ENCODE results near the gene CPN2. TPM values are rescaled to one million over a fixed set of nuclear protein-coding genes. Genes with fewer than 3 reads are reported as not detected.
A peak's percentile ranks its signal among the peaks of the same experiment; 100 is the strongest.

Gene CPN2
- total RNA-seq, 4 donors from 2014 or later = not detected

DNA sequence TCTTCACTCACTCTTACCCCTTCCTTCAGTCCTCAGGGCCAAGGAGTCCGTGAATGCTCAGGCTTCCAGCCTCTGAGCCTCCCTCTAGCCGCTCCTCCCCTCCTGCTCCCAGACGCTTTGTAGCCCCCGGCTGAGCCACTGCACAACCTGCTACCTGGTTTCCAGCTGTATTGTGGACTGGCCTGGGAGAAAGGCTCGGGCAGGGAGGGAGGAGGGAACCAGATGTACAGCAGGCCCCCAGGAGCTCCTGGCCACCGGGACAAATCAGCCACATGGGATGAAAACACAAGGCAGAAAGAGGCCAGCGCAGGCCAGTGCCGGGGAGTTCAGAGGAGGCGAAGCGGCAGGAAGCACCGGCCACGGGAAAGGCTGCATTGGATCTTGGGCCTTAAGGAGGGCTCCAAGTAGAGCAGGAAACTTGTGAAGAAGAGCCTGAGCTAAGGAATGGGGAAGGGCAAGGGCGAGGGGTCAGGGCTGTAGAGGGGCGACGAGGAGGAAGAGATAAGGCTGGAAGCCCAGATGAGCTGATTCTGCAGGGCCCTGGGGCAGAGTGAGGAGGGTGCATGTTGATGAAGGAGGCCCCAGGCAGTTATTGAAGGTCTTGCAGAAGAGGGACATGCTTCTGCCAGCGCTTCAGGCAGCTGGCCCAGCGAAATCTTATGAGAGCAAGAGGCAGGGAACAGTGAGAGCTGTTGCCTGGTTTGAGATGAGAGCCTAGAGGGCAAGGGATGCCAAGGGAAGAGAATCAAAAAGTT, 14.3 kb downstream of the CPN2 start:
- TF ChIP-seq POLR2A (IDR thresholded peaks at IDR 0.05) = no peak
- TF ChIP-seq CTCF (IDR thresholded peaks at IDR 0.05) = no peak
- no peak for TF ChIP-seq EP300 (IDR thresholded peaks at IDR 0.05)
- Histone ChIP-seq H3K36me3 (no peaks in the 10 kb centered on the region), H3K4me3 (no peak overlapping the region), H3K4me1 (peaks cover 0 to 11% (median 3%) of the 10 kb centered on the region in 4 donors), H3K9me3 (no peaks in the 10 kb centered on the region), H3K27me3 (peaks cover 0 to 13% of the 10 kb centered on the region in 2 donors), H3K27ac (no peak overlapping the region)
- WGBS, 2 donors = 78 to 89% methylated on average over 17 of the region's 17 CpGs
- no peak for DNase-seq (ENCODE audit: low spot score in 2 of 2)

- Histone ChIP-seq H3K36me3 (no peaks in the 10 kb centered on the region), H3K4me3 (peak overlapping the region; percentile 20 to 54 (median 43))
- no peak for DNase-seq (ENCODE audit: low spot score in 2 of 2)
Measured at GRCh38 chr3:194333981-194334320, 17.2 kb downstream of the CPN2 start.

DNA sequence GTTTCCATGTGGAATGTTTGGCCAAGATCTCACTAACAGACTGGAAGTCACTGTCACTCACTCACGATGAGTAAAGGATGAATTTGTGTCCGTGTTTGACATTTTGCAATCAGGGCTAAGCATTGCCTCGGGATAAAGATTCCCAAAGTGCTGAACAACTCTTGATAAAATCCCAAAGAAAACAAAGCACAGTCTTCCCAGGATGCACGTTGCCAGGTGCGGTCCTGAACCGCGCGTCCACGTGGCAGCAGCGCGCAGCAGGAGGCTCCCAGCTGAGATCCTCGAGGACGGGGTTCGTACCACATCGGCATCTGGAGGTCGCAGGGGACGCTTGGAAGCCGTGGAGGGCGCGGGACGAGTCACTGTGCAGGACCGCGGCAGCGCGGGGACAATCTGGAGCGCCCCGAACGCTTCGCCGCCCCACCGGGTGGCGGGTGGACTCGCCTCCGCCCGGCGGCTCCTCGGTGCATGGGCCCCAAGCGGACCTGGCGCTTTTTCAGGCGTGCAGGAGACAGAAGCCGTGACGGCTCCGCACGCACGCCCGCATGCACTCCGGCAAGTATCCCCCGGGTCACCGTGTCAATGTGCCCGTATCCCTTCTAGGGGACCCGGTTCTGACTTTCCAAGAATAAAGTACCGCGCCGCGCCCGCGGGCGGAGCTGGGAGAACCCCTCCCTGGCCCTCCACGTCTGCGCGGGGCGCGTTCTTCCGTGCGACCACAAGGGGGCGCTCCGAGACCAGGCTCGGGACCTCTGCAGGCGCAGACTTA, 17.7 kb downstream of the CPN2 start:
- no peaks in the 10 kb centered on the region for H3K9me3 ChIP-seq
- no peak for TF ChIP-seq POLR2A (IDR thresholded peaks at IDR 0.05)
- no peak for TF ChIP-seq EP300 (IDR thresholded peaks at IDR 0.05)
- peak; percentile 95 to 99 (median 97) for TF ChIP-seq CTCF (IDR thresholded peaks at IDR 0.05)
- 4 to 8% methylated on average over 23 to 57 of the region's 69 CpGs for WGBS, 2 donors
- H3K27me3 ChIP-seq = peaks cover 0 to 13% of the 10 kb centered on the region in 2 donors
- peaks cover 0 to 11% (median 3%) of the 10 kb centered on the region in 4 donors for H3K4me1 ChIP-seq
- peak; percentile 78 to 89 for DNase-seq (ENCODE audit: low spot score in 2 of 2)
- peak overlapping the region; percentile 20 to 54 (median 43) for H3K4me3 ChIP-seq
- no peak overlapping the region for H3K27ac ChIP-seq
- no peaks in the 10 kb centered on the region for H3K36me3 ChIP-seq

More at GRCh38 chr3:194333981-194334320, 17.2 kb downstream of the CPN2 start:
- 36% methylated on average over 15 of the region's 15 CpGs for WGBS, 2 donors
- H3K9me3 ChIP-seq = no peaks in the 10 kb centered on the region
- H3K27me3 ChIP-seq = peaks cover 0 to 13% of the 10 kb centered on the region in 2 donors
- TF ChIP-seq EP300 (IDR thresholded peaks at IDR 0.05) (no peak), POLR2A (IDR thresholded peaks at IDR 0.05) (no peak), CTCF (IDR thresholded peaks at IDR 0.05) (no peak)
- H3K27ac ChIP-seq = no peak overlapping the region
- H3K4me1 ChIP-seq = peaks cover 0 to 11% (median 3%) of the 10 kb centered on the region in 4 donors

GRCh38 chr3:194332858-194333211, 18.3 kb downstream of the CPN2 start:
- peaks cover 0 to 13% of the 10 kb centered on the region in 2 donors for H3K27me3 ChIP-seq
- peaks cover 0 to 11% (median 3%) of the 10 kb centered on the region in 4 donors for H3K4me1 ChIP-seq
- H3K27ac ChIP-seq = no peak overlapping the region
- DNase-seq (ENCODE audit: low spot score in 2 of 2) = no peak
- no peaks in the 10 kb centered on the region for H3K9me3 ChIP-seq
- H3K36me3 ChIP-seq = no peaks in the 10 kb centered on the region
- 84 to 92% methylated on average over 7 of the region's 7 CpGs for WGBS, 2 donors
- TF ChIP-seq EP300 (IDR thresholded peaks at IDR 0.05) (no peak), CTCF (IDR thresholded peaks at IDR 0.05) (no peak), POLR2A (IDR thresholded peaks at IDR 0.05) (no peak)
- no peak overlapping the region for H3K4me3 ChIP-seq

- no peaks in the 10 kb centered on the region for H3K36me3 ChIP-seq
- H3K27me3 ChIP-seq = peaks cover 0 to 25% of the 10 kb centered on the region in 2 donors
- WGBS, 2 donors = 63 to 67% methylated on average over 4 of the region's 4 CpGs
- no peaks in the 10 kb centered on the region for H3K9me3 ChIP-seq
- H3K27ac ChIP-seq = no peak overlapping the region
- H3K4me1 ChIP-seq = peaks cover 0 to 11% (median 3%) of the 10 kb centered on the region in 4 donors
- no peak overlapping the region for H3K4me3 ChIP-seq
- no peak for DNase-seq (ENCODE audit: low spot score in 2 of 2)
- TF ChIP-seq CTCF (IDR thresholded peaks at IDR 0.05) (no peak), POLR2A (IDR thresholded peaks at IDR 0.05) (no peak), EP300 (IDR thresholded peaks at IDR 0.05) (no peak)
Measured at GRCh38 chr3:194330579-194330978, 20.5 kb downstream of the CPN2 start.

Data from tibial nerve (tissue), 4 donors.